ENCODE results near the gene DCUN1D5.
A peak's percentile ranks its signal among the peaks of the same experiment; 100 is the strongest.
"Not testable (repeated sequence)": the region's sequence is repeated elsewhere in the genome, so short reads cannot be mapped to it uniquely, and the experiment has no call there.

Gene DCUN1D5

DNA sequence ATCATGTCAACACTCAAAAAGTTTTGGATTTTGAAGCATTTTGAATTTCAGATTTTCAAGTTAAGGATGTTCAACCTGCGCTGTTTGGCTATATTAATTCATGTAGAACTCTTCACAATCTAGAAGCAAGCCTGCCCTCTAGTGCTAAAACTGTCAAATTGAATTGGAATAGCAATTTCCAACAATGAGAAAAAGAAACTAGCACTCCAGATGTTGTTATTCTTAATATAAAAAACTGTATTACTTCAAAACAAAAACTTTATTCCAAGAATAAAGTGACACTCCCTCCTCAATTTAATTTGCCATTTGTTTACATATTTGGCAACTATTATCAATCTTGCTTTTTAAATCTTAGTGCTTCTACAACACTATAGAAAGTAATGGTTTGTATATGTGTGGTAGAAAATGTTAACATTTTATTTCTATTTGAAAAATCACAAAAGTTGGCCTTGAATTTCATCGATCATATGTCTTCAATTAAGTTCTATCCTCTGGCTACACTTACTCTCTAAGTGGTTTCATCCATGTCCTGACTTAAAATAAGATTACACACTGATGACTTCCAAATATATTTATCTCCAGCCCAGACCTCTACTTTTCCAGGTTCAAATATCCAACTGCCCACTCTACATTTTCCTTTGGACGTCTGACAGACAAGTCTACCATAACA is 36.6 kb downstream of the DCUN1D5 start:
- DNase-seq (ENCODE audit: low read depth in 2 of 2) = no peak

DNA sequence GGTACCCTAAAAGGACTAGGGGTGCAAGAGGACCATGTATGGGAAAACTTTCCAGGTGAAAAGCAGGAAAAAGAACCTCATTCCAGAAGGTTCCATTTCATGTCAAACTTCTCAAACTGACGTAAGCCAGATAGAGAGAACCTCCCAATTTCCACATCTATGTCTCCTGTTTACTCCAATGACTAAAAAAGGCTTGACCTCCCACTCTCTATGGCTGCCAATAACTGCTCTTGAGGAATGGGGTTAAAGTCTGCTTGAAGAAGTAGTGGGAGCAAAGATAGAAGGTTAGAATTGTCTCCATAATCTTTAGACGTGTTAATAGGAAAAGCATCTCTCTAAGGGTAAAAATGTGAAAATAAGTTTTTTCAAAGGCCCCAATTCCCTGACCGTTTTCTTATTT is 38.0 kb downstream of the DCUN1D5 start:
- no peak for DNase-seq (ENCODE audit: low read depth in 2 of 2)

DNA sequence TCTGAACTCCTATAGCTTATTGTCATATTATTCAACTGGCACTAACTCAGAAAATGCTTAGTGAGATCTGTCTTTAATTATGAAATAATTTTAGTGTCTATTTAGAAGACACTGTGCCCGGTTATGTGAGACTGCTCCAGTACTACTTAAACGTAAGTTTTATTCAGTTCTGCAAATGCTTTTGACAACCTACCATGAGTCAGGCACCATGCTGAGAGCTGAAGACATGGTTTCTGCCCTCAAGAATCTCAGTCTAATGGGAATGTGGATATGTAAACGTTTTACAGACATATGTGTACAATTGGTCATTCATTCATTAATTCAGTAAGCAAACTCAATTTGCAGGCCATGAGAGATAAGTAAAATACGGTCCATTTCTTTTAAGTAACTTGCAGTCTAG is 40.0 kb downstream of the DCUN1D5 start:
- no peak for DNase-seq (ENCODE audit: low read depth in 2 of 2)

DNA sequence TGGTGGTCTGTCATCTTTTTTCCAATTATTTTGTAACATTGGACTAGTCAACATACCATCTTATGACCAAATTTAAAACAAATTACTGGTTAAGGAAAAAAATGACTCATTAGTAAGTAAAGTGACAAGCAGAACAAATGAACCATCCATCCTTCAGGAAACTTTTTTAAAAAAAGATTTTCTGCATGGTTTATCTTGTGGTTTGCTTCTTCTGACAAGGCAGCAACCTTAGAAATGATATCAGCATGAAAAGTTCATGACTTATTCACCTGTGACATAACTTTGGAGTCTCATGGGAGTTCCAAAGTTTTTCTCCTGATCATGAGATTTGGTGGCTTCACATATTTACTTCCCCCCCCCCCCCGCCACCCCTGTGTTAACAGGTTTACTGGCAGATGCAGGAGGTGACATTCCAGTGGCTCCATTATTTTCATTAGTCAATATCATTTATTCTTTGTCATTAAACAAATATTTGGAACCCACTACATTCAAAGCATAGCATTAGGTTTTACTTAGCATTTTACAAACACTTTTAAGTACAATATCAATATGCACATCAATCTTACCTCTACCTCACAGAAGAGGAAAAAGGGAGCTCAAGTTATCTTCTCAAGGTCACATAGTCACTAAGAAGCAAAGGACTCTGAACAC is 40.7 kb downstream of the DCUN1D5 start:
- DNase-seq (ENCODE audit: low read depth in 2 of 2) = no peak

DNA sequence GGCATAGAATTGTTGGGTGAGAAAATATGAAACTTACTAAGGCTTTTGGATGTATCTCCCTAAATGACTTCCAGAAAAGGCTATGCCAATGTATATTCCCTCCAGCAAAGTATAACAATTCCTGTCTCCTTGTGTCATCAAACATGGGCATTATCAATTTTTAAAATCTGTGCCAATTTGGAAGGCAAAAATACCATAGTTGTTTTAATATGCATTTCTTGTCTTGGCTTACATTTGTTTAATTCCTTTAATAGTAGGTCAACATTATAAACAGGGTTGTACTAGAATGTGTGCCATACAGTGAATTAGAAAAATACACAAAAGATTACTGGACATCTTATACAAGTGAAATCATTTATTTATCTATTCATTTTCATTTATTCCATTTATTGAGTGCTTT is 41.6 kb downstream of the DCUN1D5 start:
- DNase-seq (ENCODE audit: low read depth in 2 of 2) = no peak

DNA sequence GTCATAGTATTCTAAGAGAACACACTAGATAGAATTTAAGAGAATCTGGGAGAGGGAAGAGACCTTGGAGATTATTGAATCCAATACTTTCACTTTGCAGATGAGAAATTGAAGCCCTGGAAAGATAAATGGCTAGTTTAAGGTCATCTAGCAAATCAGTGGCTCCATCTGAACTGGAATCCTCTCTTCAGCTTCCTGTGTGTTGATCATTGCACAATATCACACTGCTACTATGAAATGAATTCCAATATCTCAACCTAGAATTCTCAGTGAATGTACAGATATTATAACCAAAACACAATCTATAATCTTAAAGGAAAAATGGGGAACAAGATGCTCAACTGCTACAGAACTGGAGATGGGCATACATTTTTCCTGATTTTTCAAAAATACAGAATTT is 44.1 kb downstream of the DCUN1D5 start:
- DNase-seq (ENCODE audit: low read depth in 2 of 2) = no peak

DNA sequence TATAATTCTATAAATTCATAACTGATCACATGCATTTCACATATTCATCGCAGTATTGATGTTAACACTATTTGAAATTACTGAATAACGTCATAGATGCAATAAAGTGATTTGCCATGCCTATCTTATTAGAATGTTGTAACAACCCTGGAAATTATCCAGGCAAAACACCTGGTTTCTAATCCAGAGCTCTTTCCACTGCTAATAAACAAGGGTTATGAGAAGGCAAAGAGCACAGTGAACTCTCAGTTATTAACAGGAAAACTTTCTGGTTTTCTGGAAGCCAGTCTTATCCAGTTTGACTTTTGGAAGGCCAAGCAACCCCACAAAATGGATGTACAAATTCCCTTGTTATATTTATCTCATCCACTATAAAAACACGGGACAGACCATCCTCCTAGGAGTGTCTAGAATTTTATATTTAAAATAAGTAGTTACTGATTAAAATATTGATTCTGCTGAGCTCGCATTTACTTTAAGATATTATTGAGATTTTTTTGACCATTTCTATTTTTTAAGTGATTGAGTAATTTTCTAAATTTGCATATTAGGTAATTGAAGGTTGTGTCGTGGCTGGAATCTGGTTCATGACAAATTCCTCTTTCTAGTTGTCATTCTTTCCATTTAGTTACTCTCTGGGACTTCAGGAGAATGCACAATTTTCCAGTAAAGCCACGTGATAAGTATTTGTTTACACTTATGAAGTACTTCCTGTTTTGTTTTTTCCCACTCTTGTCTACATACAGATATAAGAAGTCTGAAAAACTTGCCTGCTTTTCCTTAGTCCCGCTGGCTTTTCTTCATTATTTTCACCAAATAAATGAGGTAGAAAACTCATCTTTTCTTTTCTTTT is 47.9 kb downstream of the DCUN1D5 start:
- no peak for DNase-seq (ENCODE audit: low read depth in 2 of 2)

DNA sequence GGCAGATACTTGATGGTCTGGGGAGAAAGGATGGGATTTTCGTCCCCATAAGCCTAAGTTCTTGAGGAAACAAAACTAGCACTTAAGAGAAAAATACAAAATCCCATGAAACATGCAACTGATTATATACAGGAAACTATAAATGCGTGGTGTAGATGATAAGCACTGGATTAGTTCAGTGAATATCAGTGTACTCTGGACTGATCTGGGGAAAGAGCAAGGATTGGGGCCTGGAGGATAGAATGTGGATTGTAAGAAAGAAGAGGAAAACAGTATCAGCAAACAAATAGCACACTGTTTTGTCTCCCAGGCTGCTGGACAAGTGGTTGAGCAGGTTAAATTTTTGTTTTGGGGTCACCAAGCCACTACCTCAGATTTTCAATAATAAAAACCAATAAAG is 49.8 kb downstream of the DCUN1D5 start:
- no peak for DNase-seq (ENCODE audit: low read depth in 2 of 2)

DNA sequence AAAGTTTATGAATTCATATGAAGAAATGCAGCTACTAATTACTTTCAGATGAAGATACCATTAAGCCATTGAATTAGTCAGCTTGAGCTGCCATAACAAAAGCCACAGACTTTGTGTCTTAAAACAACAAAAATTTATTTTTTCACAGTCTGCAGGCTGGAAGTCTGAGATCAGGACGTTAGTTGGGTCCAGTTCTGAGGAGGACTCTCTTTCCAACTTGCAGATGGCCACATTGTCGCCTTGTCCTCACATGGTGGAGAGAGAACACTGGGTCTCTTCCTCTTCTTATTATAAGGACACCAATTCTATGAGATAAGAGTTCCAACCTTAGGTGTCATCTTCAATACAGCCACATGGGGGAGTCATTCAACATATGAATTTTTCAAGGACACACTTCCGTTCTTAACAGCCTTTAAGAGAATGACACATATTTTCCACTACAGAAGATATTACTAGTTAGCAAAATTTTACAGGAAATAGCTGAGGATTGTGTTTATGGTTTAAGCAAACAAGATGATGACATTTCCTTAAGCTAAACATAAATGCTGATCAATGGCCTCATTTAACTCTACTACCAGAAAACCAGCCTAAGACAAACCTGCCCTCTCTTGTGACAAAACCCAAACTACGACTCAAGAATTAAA is 56.0 kb downstream of the DCUN1D5 start:
- peak in 1 of 2 donors; percentile 38 for DNase-seq (ENCODE audit: low read depth in 2 of 2)

DNA sequence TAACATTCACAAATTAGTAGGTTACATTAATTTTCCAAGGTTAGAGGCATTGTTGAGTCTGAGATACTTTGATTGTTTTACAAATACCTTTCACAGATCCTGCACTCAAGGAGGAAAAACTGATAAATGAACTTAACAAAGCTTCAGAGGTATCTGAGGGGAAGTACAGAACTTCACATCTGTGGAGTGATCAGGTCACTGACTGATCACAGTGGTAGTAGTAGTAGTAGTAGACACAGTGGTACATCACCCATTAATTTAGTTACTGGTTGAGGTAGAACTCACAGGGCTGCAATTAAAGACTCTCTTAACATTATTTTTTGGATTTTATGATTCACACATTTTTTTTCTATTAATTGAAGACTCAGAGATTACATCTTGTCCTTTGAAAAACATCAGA is 56.7 kb downstream of the DCUN1D5 start:
- DNase-seq (ENCODE audit: low read depth in 2 of 2) = no peak

DNA sequence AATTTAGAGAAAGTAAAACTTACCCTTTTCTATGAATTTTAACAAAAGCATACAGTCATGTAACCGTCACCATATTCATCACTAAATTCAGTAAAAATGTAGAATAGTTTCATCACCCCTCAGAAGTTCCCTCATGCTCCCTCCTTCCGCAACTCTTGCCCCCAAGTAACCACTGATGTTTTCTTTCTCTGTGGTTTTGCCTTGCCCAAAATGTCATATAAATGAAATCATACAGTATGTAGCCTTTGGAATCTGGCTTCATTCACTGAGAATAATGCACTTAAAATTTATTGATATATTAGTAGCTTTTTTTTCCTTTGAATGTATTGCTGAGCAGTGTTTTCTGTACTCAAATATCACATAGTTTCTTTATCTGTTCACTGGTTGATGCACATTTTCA is 60.1 kb downstream of the DCUN1D5 start:
- DNase-seq (ENCODE audit: low read depth in 2 of 2) = no peak

DNA sequence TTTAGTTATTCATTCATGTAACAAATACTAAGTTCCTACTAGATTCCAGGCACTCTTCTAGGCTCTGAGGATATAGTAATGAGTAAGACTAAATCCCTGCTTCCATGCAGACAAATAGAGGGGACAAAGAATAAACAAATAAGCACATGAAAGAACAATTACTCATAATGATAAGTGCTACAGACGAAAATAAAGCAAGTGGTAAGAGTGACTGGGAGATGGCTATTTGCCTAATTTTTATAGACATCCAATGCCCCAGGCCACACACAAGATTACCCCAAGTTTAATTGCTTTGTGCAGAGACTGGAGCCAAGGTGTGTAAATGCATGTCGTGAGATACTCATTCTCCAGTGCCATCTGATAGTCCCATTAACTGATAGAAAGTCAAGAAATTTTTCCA is 62.6 kb downstream of the DCUN1D5 start:
- no peak for DNase-seq (ENCODE audit: low read depth in 2 of 2)

DNA sequence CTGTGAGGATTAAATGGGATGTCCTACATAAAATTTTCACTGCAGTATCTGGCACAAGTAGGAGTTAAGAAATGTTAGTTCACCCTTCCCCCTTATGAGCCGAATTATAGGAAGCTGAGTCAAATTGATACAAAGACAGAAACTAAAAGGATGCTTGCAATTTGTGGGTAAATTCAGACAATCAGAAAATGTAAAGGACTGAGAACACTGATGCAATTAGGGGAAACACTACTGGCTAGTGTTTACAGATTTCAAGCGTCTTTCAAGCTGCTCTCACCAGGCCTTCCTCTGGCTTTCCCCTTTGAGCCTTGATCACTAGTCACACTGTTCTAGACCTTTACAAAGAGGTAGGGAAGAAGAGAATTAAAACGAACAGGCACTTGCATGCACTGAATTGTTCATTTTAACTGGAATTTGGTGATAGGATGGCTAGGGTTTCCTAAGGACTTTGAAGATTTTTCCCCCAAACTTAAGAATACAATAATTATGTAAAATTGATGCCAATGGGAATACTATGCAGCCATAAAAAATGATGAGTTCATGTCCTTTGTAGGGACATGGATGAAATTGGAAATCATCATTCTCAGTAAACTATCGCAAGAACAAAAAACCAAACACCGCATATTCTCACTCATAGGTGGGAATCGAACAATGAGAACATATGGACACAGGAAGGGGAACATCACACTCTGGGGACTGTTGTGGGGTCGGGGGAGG is 63.5 kb downstream of the DCUN1D5 start:
- DNase-seq (ENCODE audit: low read depth in 2 of 2) = not testable (repeated sequence)

DNA sequence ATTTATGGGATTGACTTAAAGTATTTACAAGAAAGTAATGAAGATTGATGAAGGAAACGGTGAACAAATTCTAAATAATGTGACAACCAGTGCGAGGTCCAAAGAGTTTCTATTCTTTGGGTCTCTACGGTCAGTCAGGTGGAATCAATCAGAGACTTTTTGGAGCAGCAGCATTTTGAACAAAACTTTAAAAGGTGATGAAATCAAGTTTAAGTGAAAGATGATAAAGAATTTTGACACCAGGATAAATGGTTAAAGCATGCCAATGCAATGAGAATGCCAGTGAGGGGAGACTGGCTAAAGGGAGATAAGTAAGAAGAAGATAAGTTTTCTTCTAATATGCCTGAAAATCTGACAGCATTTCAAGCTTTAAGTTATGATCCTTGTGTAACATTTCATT is 67.9 kb downstream of the DCUN1D5 start:
- DNase-seq (ENCODE audit: low read depth in 2 of 2) = no peak

DNA sequence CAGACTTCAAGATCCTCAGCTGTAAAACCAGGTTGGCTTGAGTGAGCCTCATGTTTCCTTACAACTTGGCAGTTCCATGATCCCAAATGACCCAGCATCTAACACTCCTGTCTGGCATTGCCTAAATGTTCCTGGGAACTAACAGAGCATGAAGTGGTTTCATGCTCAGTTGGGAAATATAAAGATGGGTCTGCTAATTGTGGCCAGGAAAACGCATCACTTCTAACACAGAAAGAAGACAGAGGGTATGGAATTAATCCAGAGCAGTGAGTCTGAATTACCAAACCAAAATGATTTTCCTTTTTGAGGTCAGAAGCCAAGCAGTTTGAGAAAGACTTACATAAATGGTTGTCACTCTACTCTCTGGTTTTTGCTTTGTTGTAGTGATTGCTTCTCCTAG is 75.9 kb downstream of the DCUN1D5 start:
- DNase-seq (ENCODE audit: low read depth in 2 of 2) = no peak

DNA sequence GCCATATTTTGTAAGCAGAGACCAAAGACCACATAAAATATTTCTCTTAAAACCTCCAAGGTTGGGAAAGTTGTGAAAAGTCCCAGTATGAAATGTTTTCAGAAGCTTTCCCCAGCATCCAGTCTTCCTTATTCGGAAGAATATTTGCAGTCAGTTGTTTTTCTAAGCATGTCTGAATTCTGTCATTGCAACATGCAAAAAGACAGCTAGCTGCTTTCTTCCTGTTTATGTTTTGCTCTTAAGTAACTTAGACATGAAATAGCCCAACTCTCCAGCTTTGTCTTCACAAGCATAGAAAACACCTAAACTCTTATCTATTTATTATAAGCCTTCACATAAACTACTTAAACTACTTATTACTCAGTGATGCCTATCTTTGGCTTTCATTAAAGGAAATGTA is 78.5 kb downstream of the DCUN1D5 start:
- no peak for DNase-seq (ENCODE audit: low read depth in 2 of 2)

Measured in stimulated activated CD4-positive, alpha-beta T cell treated with anti-CD3 and anti-CD28 coated beads, Interleukin-15, amount 100 ng/mL, for 48 hours (primary cell).